COLO668 (cell line): Measurements from ENCODE around the gene SLC34A1.
A peak's percentile ranks its signal among the peaks of the same experiment; 100 is the strongest.
"Not testable (repeated sequence)": the region's sequence is repeated elsewhere in the genome, so short reads cannot be mapped to it uniquely, and the experiment has no call there.

ENCODE experiments used
- DNase-seq: peaks from one replicate; lab custom pipeline; 2025; ENCODE audit not compliant: unreplicated experiment; lab: John Stamatoyannopoulos, UW

SLC34A1 gene

GRCh38 chr5:177367981-177368868, 16.0 kb upstream of the SLC34A1 start:
- DNase-seq, result no peak

DNA sequence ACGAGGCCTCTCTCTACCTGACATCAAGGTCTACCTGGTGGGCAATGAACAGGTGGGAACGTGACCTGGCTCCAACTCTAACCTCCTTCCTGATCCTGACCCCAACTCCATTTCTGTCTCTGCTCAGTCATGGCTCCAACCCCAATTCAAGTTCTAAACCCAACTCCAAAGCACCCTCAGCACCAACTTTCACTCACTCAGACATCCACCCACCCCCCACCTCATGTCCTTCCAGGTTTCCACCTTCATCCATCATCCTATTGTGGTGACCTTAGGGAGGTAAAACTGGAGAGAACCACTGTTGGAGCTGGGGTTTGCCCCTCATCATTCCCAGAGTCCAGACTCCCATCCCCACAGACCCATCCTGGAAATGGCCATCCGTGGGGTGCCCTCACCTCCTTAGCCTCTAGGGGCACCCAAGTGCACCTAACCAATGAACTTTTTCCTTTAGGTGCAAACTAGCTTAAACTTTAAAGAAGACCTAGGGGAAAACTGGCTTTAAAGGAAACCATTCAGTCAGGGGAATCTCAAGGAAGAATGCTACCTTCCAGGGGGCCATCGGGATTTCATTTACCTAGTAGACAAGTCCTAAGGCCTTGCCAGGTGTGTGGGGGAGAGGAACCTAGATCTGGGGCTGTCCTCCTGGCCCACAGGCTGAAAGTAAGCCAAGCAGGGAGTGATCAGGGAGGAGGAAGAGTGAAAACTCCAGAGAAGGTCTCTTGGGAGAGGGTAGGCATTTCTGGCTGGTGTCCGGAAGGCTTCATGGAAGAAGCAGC, 15.2 kb upstream of the SLC34A1 start:
- no peak for DNase-seq

DNA sequence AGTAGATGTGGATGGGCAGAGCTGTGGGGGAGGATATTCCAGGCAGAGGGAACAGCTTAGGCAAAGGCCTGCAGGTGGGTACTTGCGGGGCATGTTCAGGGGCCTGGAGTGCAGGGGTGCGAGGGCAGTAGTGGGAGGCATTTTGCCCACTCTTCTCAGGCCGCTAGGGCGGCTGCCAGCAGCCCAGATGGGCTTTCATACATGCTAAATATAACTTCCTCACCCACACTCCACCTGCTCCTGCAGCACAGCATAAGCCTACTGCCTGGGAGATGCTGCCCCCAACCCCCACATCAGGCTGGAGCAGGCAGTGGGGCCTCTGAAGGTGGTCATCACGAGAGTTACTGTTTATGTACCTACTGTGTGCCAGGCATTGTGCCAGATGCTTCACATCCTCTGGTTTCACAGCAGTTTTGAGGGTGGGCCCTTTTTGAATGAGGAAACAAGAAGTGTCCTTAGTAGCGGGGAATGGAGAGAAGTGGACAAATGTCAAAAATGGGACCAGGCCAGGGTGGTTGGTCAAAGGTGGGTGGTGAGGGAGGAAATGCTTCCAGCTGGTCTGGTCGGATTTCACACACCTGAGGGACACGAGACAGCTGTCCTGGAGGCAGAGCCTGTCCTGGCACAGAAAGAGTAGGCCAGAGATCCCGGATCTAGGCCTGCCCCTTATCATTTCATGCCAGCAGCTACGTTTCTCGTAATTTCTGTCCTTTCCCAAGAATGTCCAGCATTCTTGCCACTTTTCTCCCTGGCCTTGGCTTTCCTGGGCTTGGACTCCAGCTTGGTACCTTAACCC, 14.4 kb upstream of the SLC34A1 start:
- no peak for DNase-seq

DNA sequence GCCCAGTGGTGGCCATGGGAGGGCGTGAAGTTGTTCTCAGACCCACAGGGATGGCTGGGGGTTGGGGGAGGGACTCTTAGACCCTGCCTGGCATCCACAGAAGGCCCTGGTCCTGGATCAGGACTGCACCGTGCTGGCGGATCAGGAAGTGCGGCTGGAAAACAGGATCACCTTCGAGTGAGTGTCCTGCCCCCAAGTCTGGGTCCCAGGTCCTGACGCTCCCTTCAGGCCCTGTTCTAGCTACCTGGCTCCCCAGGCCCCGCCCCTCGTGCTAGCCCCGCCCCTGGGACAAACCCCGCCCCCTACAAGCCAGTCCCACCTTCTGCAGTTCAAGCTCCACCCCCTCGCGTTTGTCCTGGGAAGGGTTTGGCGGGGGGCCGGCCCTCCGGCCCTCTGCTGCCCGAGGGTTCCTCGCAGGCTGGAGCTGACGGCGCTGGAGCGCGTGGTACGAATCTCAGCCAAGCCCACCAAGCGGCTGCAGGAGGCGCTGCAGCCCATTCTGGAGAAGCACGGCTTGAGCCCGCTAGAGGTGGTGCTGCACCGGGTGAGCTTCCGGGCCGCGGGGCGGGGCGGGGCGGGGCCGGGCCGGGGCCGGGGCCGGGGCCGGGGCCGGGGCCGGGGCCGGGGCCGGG, 13.6 kb upstream of the SLC34A1 start:
- DNase-seq, result peak; percentile 61

DNA sequence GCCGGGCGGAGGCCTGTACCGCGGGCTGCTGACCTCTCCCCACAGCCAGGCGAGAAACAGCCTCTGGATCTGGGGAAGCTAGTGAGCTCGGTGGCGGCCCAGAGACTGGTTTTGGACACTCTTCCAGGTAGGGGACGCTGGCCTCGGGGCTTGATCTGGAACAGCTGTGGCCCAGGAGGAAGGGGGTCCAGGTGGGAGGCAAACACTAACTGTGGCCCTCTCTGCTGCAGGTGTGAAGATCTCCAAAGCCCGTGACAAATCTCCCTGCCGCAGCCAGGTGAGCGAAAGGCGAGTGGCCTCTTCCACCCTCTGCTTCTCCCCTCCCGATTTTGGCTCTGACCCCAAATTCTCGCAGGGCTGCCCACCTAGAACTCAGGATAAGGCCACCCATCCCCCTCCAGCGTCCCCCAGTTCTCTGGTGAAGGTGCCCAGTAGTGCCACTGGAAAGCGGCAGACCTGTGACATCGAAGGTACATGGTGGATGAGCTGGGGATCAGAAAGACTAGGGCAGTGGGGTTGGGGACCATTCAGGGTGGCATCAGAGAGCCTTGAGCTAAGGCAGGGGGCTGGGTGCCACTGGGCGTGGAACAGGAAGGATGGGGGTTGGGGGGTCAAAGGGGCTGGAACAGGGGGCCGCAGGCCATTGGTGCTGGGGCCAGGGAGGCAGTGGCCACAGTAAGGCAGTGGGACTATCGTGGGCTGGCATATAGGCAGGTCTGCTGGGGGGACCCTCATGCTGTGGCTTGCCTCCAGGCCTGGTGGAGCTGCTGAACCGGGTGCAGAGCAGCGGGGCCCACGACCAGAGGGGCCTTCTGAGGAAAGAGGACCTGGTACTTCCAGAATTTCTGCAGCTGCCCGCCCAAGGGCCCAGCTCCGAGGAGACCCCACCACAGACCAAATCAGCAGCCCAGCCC, 12.9 kb upstream of the SLC34A1 start:
- no peak for DNase-seq

- DNase-seq, result no peak
These were observed 12.0 kb upstream of the SLC34A1 start for GRCh38 chr5:177372034-177372896.

DNA sequence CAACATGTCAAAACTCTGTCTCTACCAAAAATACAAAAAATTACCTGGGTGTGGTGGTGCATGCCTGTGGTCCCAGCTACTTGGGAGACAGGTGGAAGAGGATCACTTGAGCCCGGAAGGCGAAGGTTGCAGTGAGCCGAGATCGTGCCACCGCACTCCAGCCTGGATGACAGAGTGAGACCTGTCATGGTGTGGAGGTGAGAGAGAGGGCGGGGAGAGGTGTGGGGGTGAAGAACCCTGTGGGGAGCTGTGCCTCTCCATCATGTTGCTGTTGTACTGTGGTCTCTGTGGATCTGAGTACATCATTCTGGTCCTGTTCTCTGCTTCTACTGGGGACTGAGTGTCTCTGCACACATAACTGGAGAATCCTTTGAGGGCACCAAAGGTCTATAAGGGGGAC, 11.3 kb upstream of the SLC34A1 start:
- no peak for DNase-seq

- DNase-seq, result no peak
These were observed 10.4 kb upstream of the SLC34A1 start for GRCh38 chr5:177373806-177374205.

GRCh38 chr5:177374211-177374610, 10.0 kb upstream of the SLC34A1 start:
- DNase-seq, result no peak

DNA sequence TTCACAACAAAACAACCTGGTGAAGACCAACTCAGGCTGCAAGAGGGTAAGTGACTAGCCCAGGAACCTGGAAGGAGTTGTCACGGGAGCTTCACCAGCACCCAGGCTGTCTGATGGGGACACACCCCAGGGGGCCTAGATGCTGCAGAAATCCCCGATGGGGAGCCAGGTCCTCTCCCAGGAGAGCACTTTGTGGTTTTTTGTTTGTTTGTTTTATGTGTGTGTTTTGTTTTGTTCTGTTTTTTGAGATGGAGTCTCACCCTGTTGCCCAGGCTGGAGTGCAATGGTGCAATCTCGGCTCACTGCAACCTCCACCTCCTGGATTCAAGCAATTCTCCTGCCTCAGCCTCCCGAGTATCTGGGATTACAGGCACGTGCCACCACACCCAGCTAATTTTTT, 8.7 kb upstream of the SLC34A1 start:
- DNase-seq, result not testable (repeated sequence)

- DNase-seq, result no peak
These were observed 8.1 kb upstream of the SLC34A1 start for GRCh38 chr5:177376107-177376506.

DNA sequence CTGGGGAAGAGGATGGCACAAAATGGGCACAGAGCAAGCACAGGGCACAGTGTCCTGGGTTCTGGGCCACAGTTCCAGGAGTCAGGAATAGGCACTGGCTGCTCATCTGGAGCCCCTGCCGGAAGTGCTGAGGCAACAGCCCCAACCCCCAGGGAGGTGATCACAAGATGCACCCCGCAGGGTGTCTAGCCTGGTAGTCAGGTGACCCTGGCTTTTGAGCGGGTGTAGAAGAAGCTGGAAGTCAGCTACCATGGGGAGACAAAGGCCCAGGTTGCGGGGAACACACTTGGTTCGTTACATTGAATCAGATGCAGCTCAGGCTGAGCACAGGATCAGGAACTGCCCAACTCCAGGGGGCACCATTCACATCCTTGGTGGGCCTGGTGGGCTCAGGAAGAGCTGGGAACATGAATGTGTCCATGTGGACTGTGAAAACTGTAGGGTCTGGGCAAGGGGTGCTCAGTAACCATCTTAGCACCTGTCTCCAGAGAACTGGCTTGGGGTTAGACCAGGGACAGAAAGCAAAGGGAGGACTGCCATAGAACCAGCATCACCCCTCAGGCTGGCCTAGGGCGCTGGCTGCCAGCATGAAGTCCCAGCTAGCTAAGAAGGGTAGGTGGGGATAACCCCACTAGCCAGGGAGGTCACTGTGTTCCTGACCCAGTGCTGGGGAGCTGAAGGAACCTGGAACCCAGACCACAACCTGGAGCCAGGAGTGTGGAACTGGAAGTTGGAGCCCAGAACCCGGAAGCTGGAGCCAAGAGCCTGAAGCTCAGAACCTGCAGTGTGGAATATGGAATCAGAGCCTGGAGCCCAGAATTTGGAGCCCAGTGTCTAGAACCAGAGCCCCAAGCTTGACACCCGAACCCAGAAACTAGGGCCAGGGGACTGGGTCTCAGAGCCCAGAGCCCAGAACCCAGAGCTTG, 6.1 kb upstream of the SLC34A1 start:
- DNase-seq, result no peak

DNA sequence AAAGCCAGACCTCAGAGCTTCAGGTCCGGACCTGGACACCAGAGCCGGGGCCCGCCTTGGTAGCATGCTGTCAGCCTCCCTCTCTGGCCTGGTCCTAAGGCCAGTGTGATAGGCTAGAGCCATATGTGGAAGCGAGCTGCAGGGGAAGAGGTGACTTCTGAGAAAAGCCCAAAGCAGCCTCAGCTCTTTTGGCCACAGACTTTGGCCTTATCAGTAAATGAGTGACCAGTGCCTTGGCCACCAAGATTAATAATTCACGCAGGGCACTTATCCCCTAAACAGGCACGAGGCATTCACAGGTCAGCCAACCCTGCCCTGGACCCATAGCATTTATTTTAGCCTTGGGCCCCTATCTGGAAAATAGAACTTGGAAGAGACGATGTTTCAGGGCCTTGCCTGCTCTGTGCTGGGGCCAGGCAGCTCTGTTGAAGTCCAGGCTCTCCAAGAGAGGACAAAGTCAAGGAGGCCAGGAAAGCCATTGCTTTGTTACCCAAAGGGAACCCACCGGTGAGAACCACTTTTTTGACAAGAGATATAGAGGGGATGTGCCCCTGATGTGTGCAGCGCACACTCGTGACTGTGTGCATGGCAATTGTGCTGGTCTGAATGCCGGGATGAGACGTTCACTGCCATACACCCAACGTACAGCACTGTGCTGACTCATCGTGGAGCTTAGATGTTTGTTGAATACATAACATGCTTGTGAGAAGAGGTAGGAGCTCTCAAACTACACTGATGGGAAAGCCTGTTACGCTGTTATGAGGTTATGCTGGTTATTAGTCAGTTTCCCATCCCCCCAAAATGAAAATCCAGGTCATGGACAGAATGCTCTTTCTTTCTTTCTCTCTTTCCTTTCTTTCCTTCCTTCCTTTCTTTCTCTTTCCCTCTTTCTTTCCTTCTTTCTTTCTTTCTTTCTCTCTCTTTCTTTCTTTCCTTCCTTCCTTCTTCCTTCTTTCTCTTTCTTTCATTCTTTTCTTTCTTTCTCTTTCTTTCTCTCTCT, 5.0 kb upstream of the SLC34A1 start:
- DNase-seq, result peak; percentile 17

DNA sequence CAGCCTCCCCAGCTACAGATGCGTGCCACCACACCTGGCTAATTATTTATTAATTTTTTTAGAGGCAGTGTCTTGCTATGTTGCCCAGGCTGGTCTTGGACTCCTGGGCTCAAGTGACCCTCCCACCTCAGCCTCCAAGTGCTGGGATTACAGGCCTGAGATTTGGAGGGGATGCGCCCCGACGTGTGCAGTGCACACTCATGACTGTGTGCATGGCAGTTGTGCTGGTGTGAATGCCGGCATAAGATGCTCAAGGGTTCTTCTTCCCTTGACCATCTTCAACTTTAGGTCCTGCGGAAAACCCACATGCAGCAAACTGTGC, 3.5 kb upstream of the SLC34A1 start:
- no peak for DNase-seq

DNA sequence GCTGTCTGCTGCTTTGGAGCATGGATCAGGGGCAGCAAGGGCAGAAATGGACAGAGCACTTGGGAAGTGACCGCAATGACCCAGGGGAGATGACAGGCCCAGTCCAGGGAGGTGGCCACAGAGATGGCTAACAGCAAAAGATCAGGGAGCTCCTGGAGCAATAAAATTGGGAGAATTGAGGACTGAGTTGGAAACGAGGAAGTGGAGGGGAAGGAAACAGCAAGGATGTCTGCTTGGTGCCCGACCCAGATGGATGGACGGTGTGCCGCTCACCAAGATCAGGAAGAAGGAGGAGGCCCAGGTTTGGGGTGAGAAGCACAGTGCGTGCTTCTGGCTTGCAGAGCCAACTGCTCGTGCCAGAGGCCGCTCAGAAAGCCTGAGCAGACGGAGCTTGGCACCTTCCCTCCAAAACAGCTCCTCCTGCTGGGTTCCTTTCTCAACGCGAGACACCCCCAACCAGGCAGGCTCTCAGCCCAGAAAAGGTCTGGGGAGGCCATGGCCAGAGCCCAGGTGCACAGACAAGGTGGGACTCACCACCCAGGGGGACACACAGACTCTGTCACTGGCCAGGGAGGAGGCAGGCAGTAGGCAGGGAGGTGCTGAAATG, 1.7 kb upstream of the SLC34A1 start:
- DNase-seq, result no peak

DNA sequence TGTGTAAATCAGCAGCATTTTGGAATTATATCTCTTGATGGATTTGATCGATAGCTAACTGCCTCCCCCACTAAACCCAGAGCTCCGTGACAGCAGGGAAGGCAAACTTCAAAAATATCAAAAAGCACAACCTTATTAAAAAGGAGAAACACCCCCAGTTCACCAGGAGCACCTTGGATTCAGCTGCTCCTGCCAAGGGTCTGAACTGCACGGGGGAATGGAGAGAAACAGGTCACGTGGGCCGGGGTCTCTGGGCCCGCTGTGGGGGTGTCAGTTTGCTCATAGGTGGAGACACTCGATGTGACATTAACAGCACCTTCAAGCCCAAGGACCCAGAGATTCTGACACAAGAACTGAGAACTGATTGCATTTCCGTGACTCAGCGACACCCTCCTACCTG, 1.1 kb upstream of the SLC34A1 start:
- no peak for DNase-seq
